T47D (cell line): ENCODE measurements around the gene TAS2R8.
"Not testable (repeated sequence)": the region's sequence is repeated elsewhere in the genome, so short reads cannot be mapped to it uniquely, and the experiment has no call there.

Experiments
- DNase-seq, 2 experiments: peaks; one replicate each; pipeline versions ENCODE4 v3.0.0 to v3.0.0-alpha.2; 2011 to 2012; ENCODE audit warnings: low read depth in 1 of 2, low spot score in 1 of 2
- JUND ChIP-seq: IDR thresholded peaks from 2 replicates; pipeline ENCODE4 v1.6.1; 2012; ENCODE audit warnings: low read depth
- in situ Hi-C: cut with HindIII; loops from 2 replicates; pipeline ENCODE4 v1.10.0; 2016; ENCODE audit warnings: low sequenced_read_pairs, low pct_unique_long_range_greater_than_20kb

Gene TAS2R8

DNA sequence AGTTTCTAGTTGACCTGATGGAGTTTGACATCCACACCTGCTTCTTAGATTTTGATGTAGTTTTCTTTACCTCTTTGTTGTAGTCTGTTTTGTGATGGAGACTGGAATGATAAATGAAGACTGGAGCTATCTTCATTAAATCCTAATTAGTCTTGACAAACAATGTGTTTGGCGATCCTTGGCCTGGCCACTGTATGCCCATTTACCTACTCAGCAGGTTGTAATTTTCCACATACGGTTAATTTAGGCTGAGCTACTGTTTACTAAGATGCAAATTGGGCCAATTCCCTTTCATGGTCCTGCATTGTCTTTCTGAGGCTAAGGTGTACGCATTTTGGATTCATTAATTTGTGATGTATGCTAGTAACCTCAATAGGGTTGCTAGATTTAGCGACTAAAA, 4.5 kb downstream of the TAS2R8 start, which contains the start of gene TAS2R7:
TAS2R7 (minus strand) TSS at position 41 of the 400 bp plus-strand sequence. CDS start 57 bp downstream, outside the sequence.
- in situ Hi-C loops = no loop called here
- no peak for DNase-seq
- TF ChIP-seq JUND = no peak

DNA sequence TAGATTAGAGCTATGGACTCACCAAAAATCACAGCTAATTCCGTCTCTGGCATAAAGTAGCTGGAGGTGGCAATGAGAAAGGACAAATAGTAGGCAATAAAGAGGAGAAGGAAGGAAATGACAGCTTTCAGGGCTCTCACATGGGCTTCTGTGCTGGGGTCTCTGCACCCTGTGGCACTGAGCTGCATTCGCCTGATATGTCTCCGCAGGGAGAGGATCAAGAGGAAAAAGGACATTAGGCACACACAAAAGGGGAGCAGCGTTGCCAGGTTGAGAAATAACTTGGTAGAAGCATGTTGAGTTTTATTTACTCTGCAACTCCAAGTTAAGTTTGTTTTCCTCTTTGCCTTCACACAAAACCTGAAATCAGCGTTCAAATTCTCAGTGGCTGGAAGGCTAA, 5.3 kb downstream of the TAS2R8 start:
- no peak for TF ChIP-seq JUND
- no peak for DNase-seq
- in situ Hi-C loops = no loop called here

DNA sequence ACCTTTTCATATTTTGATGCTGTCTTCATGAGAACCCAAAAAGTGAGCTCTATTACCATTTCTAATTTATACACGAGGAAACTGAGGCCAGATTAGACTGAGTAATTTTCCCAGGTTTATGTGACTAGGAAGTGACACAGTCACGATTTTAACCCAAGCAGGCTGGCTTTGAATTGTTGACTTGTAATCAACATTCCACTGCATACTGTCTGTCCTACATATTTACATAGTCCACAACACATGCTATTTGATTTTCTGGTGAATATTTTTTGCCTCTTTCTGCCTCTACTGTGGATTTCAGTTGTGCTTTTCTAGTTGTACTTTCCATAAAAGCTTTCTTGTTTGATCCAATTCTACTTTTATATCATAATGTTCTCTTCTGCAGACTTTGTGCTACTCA, 12.9 kb downstream of the TAS2R8 start:
- DNase-seq = no peak
- in situ Hi-C loops = no loop called here
- TF ChIP-seq JUND = no peak

DNA sequence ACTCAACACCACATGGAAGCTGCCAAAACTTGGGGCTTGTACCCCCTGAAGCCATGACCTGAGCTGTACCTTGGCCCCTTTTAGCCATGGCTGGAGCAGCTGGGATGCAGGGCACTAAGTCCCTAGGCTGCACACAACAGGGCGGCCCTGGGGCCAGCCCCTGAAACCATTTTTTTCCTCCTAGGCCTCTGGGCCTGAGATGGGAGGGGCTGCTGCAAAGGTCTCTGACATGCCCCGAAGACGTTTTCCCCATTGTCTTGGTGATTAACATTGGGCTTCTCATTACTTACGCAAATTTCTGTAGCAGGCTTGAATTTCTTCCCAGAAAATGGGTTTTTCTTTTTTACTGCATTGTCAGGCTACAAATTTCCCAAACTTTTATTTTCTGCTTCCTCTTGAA, 15.3 kb downstream of the TAS2R8 start:
- DNase-seq, in situ Hi-C loops: not testable (repeated sequence)

DNA sequence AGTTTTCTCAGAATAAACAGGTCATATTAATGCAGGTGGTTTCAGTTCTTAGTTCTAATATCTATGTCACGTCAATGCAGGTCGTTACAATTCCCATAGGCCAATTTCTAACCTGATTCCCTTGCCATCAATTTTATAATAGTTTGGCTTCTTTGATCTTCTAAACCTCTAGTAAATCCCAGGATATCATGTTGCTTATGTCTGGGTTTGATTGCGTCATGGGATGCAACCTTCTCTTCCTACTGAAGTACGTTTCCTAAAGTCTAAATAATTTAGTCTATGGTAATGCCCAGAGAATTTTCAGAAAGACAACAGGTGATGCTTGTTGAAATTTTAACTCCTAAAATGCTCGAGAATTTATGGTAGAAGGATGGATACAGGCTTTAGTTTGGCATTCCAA, 23.8 kb downstream of the TAS2R8 start:
- DNase-seq = no peak
- in situ Hi-C loops = no loop called here
- no peak for TF ChIP-seq JUND

DNA sequence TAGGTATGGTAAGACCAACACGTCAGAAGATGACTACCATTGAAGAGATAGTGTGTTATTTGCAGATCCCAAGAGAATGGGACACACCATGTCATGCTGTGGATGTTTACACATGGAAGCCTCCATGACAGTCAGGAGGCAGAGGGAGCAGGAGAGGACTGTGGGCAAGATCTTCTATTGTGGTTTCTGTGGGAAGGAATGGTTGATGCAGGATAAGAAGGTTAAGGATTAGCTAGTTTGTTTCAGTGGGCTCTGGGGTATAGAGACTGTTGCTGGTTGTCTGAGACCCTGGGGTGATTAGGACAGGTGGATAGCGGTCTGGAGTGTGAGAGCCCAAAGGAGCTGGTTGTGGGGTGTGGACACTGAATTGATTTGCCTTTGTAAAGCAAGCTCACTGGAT, 28.0 kb downstream of the TAS2R8 start:
- TF ChIP-seq JUND = no peak
- DNase-seq = no peak
- in situ Hi-C loops = no loop called here

DNA sequence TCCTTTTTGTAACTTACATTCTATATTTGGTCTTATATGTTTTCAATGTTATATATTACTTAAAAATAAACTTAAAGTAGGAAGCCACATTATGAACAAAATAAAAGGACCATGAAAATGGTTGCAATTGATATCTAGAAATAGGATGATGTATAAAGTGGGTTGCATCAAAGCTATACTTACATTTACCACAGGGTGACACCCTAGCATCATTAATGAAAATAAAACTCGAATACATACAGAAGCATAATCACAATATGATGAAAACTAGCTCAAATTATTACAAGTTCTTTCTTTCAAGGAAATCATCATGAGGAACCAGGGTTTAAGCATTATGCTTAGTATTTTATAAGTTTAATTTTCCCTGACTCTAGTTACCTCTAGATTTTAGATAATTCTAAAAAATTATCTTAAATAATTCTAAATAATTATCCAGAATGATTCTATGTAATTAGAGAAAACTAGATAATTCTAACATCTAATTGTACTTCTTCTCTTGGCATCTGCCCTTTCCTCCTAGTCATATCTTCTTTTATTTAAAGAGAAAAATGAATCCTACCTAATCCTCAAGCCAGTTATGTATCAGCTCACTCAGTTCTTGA, 35.9 kb downstream of the TAS2R8 start:
- peak in 1 of 2 experiments; percentile 26 for DNase-seq

DNA sequence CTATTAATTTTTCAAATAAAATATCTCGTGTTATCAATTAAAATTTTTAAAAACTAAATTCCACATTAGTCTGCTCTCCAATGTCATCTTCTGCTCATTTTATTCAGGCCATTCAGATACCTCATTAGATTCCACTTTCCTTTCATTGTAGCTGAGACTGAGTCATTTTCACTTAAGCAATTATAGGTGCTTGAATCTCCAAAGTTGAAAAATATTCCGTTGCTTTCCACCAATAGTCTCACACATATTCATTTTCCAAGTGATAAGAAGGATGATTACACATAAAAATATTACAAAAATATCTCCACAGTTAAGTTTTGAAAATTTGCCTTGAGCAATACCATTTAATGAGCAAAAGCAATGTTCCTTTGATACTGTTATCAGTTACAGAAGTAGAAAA, 47.4 kb downstream of the TAS2R8 start:
- TF ChIP-seq JUND = no peak
- in situ Hi-C loops = no loop called here
- DNase-seq = no peak

More for the DNA sequence above, 35.9 kb downstream of the TAS2R8 start:
- in situ Hi-C loops = no loop called here
- TF ChIP-seq JUND = no peak

DNA sequence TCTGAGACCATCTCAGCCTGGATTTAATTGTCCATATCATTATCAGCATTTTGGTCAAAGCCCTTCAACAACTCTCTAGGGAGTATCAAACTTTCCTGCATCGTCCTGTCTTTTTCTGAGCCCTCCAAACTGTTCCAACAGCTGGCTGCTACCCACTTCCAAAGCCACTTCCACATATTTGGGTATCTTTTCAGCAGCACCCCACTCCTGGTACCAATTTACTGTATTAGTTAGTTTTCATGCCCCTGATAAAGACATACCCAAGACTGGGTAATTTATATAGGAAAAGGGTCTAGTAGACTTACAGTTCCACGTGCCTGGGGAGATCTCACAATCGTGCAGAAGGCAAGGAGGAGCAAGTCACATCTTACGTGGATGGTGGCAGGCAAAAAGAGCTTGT, 50.9 kb downstream of the TAS2R8 start:
- DNase-seq = no peak
- TF ChIP-seq JUND = no peak
- in situ Hi-C loops = no loop called here
